Measurements from ENCODE around the gene TP53I13.
"Not testable (repeated sequence)": the region's sequence is repeated elsewhere in the genome, so short reads cannot be mapped to it uniquely, and the experiment has no call there.

TP53I13 gene

GRCh38 chr17:29568331-29569244, at the start of gene TP53I13:
Gene TP53I13, plus strand, starts transcription at chr17:29568701. Its CDS starts 58 bp downstream, at chr17:29568759.
- Mint-ChIP-seq H3K9me3 (no peaks in the 10 kb centered on the region), H3K36me3 (ENCODE audit: low read depth) (no peaks in the 10 kb centered on the region), H3K27me3 (no peaks in the 10 kb centered on the region), H3K4me1 (peaks cover 36% of the 10 kb centered on the region), H3K27ac (peak within 1 kb of the TSS; percentile 95), H3K4me3 (peak within 1 kb of the TSS; percentile 94)
- DNase-seq (peak; percentile 90), ATAC-seq (peak; percentile 54)

GRCh38 chr17:29524692-29525091, 43.8 kb upstream of the TP53I13 start:
- Mint-ChIP-seq H3K9me3 (no peaks in the 10 kb centered on the region), H3K27me3 (no peaks in the 10 kb centered on the region), H3K27ac (no peak overlapping the region), H3K4me1 (no peaks in the 10 kb centered on the region), H3K36me3 (ENCODE audit: low read depth) (peaks cover 4% of the 10 kb centered on the region), H3K4me3 (no peak overlapping the region)
- no peak for ATAC-seq
- no peak for DNase-seq

GRCh38 chr17:29526322-29526721, 42.2 kb upstream of the TP53I13 start:
- peaks cover 9% of the 10 kb centered on the region for H3K36me3 Mint-ChIP-seq (ENCODE audit: low read depth)
- DNase-seq, result no peak
- H3K9me3 Mint-ChIP-seq, result no peaks in the 10 kb centered on the region
- H3K4me1 Mint-ChIP-seq, result no peaks in the 10 kb centered on the region
- no peak overlapping the region for H3K4me3 Mint-ChIP-seq
- H3K27me3 Mint-ChIP-seq, result no peaks in the 10 kb centered on the region
- no peak overlapping the region for H3K27ac Mint-ChIP-seq
- no peak for ATAC-seq

- Mint-ChIP-seq H3K27me3 (no peaks in the 10 kb centered on the region), H3K9me3 (no peaks in the 10 kb centered on the region), H3K4me3 (no peak overlapping the region), H3K4me1 (no peaks in the 10 kb centered on the region), H3K36me3 (ENCODE audit: low read depth) (peaks cover 29% of the 10 kb centered on the region), H3K27ac (no peak overlapping the region)
- DNase-seq (no peak), ATAC-seq (no peak)
Observed at GRCh38 chr17:29533976-29534375, 34.5 kb upstream of the TP53I13 start.

- H3K4me3 Mint-ChIP-seq, result no peak overlapping the region
Observed at GRCh38 chr17:29544066-29544465, 24.4 kb upstream of the TP53I13 start.

GRCh38 chr17:29546085-29546484, 22.4 kb upstream of the TP53I13 start:
- H3K36me3 Mint-ChIP-seq (ENCODE audit: low read depth), result peaks cover 9% of the 10 kb centered on the region
- no peaks in the 10 kb centered on the region for H3K27me3 Mint-ChIP-seq
- DNase-seq, result no peak
- no peak overlapping the region for H3K27ac Mint-ChIP-seq
- H3K4me3 Mint-ChIP-seq, result no peak overlapping the region
- H3K9me3 Mint-ChIP-seq, result no peaks in the 10 kb centered on the region
- no peak for ATAC-seq
- peaks cover 5% of the 10 kb centered on the region for H3K4me1 Mint-ChIP-seq

More at GRCh38 chr17:29544066-29544465, 24.4 kb upstream of the TP53I13 start:
- Mint-ChIP-seq H3K4me1 (peaks cover 3% of the 10 kb centered on the region), H3K36me3 (ENCODE audit: low read depth) (peaks cover 10% of the 10 kb centered on the region), H3K27ac (no peak overlapping the region), H3K27me3 (no peaks in the 10 kb centered on the region), H3K9me3 (no peaks in the 10 kb centered on the region)
- DNase-seq, result no peak
- ATAC-seq, result no peak

- Mint-ChIP-seq H3K36me3 (ENCODE audit: low read depth) (peaks cover 9% of the 10 kb centered on the region), H3K9me3 (no peaks in the 10 kb centered on the region), H3K4me3 (no peak overlapping the region), H3K27ac (no peak overlapping the region), H3K27me3 (no peaks in the 10 kb centered on the region), H3K4me1 (peaks cover 5% of the 10 kb centered on the region)
- ATAC-seq (no peak), DNase-seq (no peak)
Observed at GRCh38 chr17:29546830-29547229, 21.7 kb upstream of the TP53I13 start.

GRCh38 chr17:29549177-29549923, 19.2 kb upstream of the TP53I13 start:
- Mint-ChIP-seq H3K4me3 (no peak overlapping the region), H3K36me3 (ENCODE audit: low read depth) (peaks cover 1% of the 10 kb centered on the region), H3K9me3 (no peaks in the 10 kb centered on the region), H3K4me1 (peaks cover 5% of the 10 kb centered on the region), H3K27me3 (no peaks in the 10 kb centered on the region), H3K27ac (no peak overlapping the region)
- ATAC-seq, result peak; percentile 40
- no peak for DNase-seq

GRCh38 chr17:29555840-29556239, 12.7 kb upstream of the TP53I13 start:
- H3K4me1 Mint-ChIP-seq, result peaks cover 27% of the 10 kb centered on the region
- ATAC-seq (no peak), DNase-seq (no peak)
- H3K4me3 Mint-ChIP-seq, result no peak overlapping the region
- no peak overlapping the region for H3K27ac Mint-ChIP-seq
- no peaks in the 10 kb centered on the region for H3K9me3 Mint-ChIP-seq
- H3K27me3 Mint-ChIP-seq, result no peaks in the 10 kb centered on the region
- peaks cover 1% of the 10 kb centered on the region for H3K36me3 Mint-ChIP-seq (ENCODE audit: low read depth)

GRCh38 chr17:29557085-29557738, 11.3 kb upstream of the TP53I13 start:
- no peak for DNase-seq
- ATAC-seq, result no peak
- H3K27me3 Mint-ChIP-seq, result no peaks in the 10 kb centered on the region
- H3K27ac Mint-ChIP-seq, result peak overlapping the region; percentile 7
- H3K9me3 Mint-ChIP-seq, result no peaks in the 10 kb centered on the region
- H3K4me1 Mint-ChIP-seq, result peaks cover 35% of the 10 kb centered on the region
- no peak overlapping the region for H3K4me3 Mint-ChIP-seq
- H3K36me3 Mint-ChIP-seq (ENCODE audit: low read depth), result peaks cover 4% of the 10 kb centered on the region

- Mint-ChIP-seq H3K4me3 (no peak overlapping the region), H3K4me1 (peaks cover 38% of the 10 kb centered on the region), H3K36me3 (ENCODE audit: low read depth) (peaks cover 8% of the 10 kb centered on the region), H3K27ac (peak overlapping the region; percentile 7), H3K27me3 (no peaks in the 10 kb centered on the region), H3K9me3 (no peaks in the 10 kb centered on the region)
- no peak for DNase-seq
- ATAC-seq, result peak; percentile 80
Observed at GRCh38 chr17:29557739-29558116, 10.8 kb upstream of the TP53I13 start.

- H3K9me3 Mint-ChIP-seq; H3K4me3 Mint-ChIP-seq; H3K27me3 Mint-ChIP-seq; DNase-seq; H3K36me3 Mint-ChIP-seq (ENCODE audit: low read depth); ATAC-seq: not testable (repeated sequence)
- Mint-ChIP-seq H3K27ac (peak overlapping the region; percentile 7), H3K4me1 (peaks cover 41% of the 10 kb centered on the region)
Observed at GRCh38 chr17:29558139-29558538, 10.4 kb upstream of the TP53I13 start.

- Mint-ChIP-seq H3K4me3 (no peak overlapping the region), H3K27me3 (no peaks in the 10 kb centered on the region), H3K36me3 (ENCODE audit: low read depth) (peaks cover 8% of the 10 kb centered on the region), H3K4me1 (peaks cover 51% of the 10 kb centered on the region), H3K9me3 (no peaks in the 10 kb centered on the region), H3K27ac (no peak overlapping the region)
- DNase-seq, result no peak
- no peak for ATAC-seq
Observed at GRCh38 chr17:29559640-29560039, 8.9 kb upstream of the TP53I13 start.

GRCh38 chr17:29560316-29560715, 8.2 kb upstream of the TP53I13 start:
- Mint-ChIP-seq H3K27me3 (no peaks in the 10 kb centered on the region), H3K9me3 (no peaks in the 10 kb centered on the region), H3K4me1 (peaks cover 54% of the 10 kb centered on the region), H3K27ac (no peak overlapping the region), H3K4me3 (no peak overlapping the region), H3K36me3 (ENCODE audit: low read depth) (peaks cover 8% of the 10 kb centered on the region)
- DNase-seq (no peak), ATAC-seq (no peak)

Data from activated naive CD8-positive, alpha-beta T cell treated with anti-CD3 and anti-CD28 coated beads, Interleukin-2, amount 50 U/mL, for 24 hours (primary cell).